Hepatocyte (in vitro differentiated cells): ENCODE results near the gene TMEM165. TPM values are rescaled to one million over a fixed set of nuclear protein-coding genes. Genes with fewer than 3 reads are reported as not detected.

Source experiments
- DNase-seq: peaks from one replicate; pipeline ENCODE4 v3.0.0-alpha.2; 2016; ENCODE audit warnings: low spot score
- H2AFZ ChIP-seq: fragments of 200-600 bp; sonication (generic); 2 replicates; pipeline ENCODE4 v1.6.0; 2016; ENCODE audit warnings: antibody characterized with exemption, mild to moderate bottlenecking
- H3K27ac ChIP-seq: fragments of 200-600 bp; sonication (generic); 2 replicates; pipeline ENCODE4 v1.5.1; 2016; ENCODE audit warnings: mild to moderate bottlenecking
- H3K27me3 ChIP-seq: fragments of 200-600 bp; sonication (generic); 2 replicates; pipeline ENCODE4 v1.6.1; 2016
- H3K36me3 ChIP-seq: fragments of 200-600 bp; sonication (generic); replicated peaks from 2 replicates; pipeline ENCODE4 v1.5.1; 2016; ENCODE audit warnings: low read depth; ENCODE audit not compliant: insufficient read depth
- H3K4me1 ChIP-seq: fragments of 200-600 bp; sonication (generic); 2 replicates; pipeline ENCODE4 v1.5.1; 2016; ENCODE audit warnings: mild to moderate bottlenecking, moderate library complexity; ENCODE audit not compliant: insufficient read depth
- H3K4me2 ChIP-seq: fragments of 200-600 bp; sonication (generic); 2 replicates; pipeline ENCODE4 v1.6.0; 2016
- H3K4me3 ChIP-seq: fragments of 200-600 bp; sonication (generic); 2 replicates; pipeline ENCODE4 v1.5.1; 2016; ENCODE audit warnings: mild to moderate bottlenecking
- H3K79me2 ChIP-seq: fragments of 200-600 bp; sonication (generic); 2 replicates; pipeline ENCODE4 v1.6.0; 2017; ENCODE audit warnings: mild to moderate bottlenecking
- H3K9me2 ChIP-seq: fragments of 200-600 bp; sonication (generic); replicated peaks from 2 replicates; pipeline ENCODE4 v1.6.0; 2017; ENCODE audit warnings: mild to moderate bottlenecking; ENCODE audit not compliant: insufficient read depth
- H3K9me3 ChIP-seq: fragments of 200-600 bp; sonication (generic); 2 replicates; pipeline ENCODE4 v1.5.1; 2016; ENCODE audit warnings: low read depth, mild to moderate bottlenecking
- H4K20me1 ChIP-seq: fragments of 200-600 bp; sonication (generic); 2 replicates; pipeline ENCODE4 v1.6.0; 2016; ENCODE audit warnings: mild to moderate bottlenecking; ENCODE audit not compliant: insufficient read depth, poor library complexity, severe bottlenecking
- EZH2 ChIP-seq: fragments of 200-600 bp; sonication (generic); IDR thresholded peaks from 2 replicates; pipeline ENCODE4 v1.6.1; 2016; ENCODE audit warnings: antibody characterized with exemption, mild to moderate bottlenecking, borderline replicate concordance
- EZH2phosphoT487 ChIP-seq: fragments of 200-600 bp; sonication (generic); IDR thresholded peaks from one replicate; pipeline ENCODE4 v1.6.1; 2018; ENCODE audit warnings: antibody characterized with exemption, mild to moderate bottlenecking, low read depth, moderate library complexity; ENCODE audit not compliant: unreplicated experiment, severe bottlenecking
- WGBS: methylation state at CpG from one replicate; pipeline ENCODE4 v1.1.6; 2016; ENCODE audit warnings: low lambda C conversion rate; ENCODE audit errors: missing lambda C conversion rate; 5-methylcytosine and 5-hydroxymethylcytosine counted together
- polyA plus RNA-seq: library from polyadenylated mRNA; unstranded; fragments of >200 nt; fragmentation: Nextera tagmentation; extraction: Ambion mirVana; gene quantifications from 2 replicates; pipeline ENCODE4 v1.2.1, GENCODE V29; 2016
- total RNA-seq: library from RNA; depleted of rRNA; stranded (reverse); fragments of >200 nt; gene quantifications from 2 replicates; pipeline ENCODE4 v1.2.3, GENCODE V29; 2014
- TF ChIP-seq, protein P1 (sequence below): fragments of 200-600 bp; sonication (generic); IDR thresholded peaks from 2 replicates; pipeline ENCODE4 v1.5.1; 2016; ENCODE audit warnings: antibody characterized with exemption, mild to moderate bottlenecking; ENCODE audit not compliant: poor library complexity

The TMEM165 gene
- total and polyA plus RNA-seq, 2 experiments from 2014 or later: 152 to 160 TPM

DNA sequence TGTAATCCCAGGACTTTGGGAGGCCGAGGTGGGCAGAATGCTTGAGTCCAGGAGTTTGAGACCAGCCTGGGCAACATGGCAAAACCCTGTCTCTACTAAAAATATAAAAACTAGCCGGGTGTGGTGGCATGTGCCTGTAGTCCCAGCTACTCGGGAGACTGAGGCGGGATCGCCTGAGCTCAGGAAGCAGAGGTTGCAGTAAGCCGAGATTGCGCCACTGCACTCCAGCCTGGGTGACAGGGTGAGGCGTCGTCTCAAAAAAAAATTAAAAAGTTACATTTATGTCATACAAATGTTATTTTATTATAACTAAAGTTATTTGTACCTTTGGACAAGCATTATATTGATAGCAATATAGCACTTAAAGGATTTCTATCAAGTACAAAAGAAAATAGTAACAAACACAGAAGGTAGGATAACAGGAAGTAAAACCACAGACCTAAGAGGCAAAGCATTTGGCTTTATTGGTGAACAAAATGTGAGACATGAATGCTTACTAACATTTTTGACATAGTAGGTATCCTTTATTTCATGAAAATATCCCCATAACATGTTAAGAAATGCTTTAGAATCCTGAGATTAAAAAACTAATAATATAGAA, 51.5 kb downstream of the TMEM165 start:
- 92% methylated on average over 9 of the region's 9 CpGs for WGBS
- Histone ChIP-seq H3K9me3 (no peaks in the 10 kb centered on the region), H3K27ac (no peak overlapping the region), H3K36me3 (no peaks in the 10 kb centered on the region), H3K4me3 (no peak overlapping the region), H3K4me1 (no peaks in the 10 kb centered on the region), H3K9me2 (no peaks in the 10 kb centered on the region), H3K4me2 (no peak overlapping the region), H4K20me1 (no peaks in the 10 kb centered on the region), H3K27me3 (no peaks in the 10 kb centered on the region), H3K79me2 (no peaks in the 10 kb centered on the region), H2AFZ (no peak overlapping the region)
- no peak for DNase-seq
- TF ChIP-seq EZH2 (no peak), EZH2phosphoT487 (no peak)
- TF ChIP-seq, protein P1, sequence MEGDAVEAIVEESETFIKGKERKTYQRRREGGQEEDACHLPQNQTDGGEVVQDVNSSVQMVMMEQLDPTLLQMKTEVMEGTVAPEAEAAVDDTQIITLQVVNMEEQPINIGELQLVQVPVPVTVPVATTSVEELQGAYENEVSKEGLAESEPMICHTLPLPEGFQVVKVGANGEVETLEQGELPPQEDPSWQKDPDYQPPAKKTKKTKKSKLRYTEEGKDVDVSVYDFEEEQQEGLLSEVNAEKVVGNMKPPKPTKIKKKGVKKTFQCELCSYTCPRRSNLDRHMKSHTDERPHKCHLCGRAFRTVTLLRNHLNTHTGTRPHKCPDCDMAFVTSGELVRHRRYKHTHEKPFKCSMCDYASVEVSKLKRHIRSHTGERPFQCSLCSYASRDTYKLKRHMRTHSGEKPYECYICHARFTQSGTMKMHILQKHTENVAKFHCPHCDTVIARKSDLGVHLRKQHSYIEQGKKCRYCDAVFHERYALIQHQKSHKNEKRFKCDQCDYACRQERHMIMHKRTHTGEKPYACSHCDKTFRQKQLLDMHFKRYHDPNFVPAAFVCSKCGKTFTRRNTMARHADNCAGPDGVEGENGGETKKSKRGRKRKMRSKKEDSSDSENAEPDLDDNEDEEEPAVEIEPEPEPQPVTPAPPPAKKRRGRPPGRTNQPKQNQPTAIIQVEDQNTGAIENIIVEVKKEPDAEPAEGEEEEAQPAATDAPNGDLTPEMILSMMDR: no peak

DNA sequence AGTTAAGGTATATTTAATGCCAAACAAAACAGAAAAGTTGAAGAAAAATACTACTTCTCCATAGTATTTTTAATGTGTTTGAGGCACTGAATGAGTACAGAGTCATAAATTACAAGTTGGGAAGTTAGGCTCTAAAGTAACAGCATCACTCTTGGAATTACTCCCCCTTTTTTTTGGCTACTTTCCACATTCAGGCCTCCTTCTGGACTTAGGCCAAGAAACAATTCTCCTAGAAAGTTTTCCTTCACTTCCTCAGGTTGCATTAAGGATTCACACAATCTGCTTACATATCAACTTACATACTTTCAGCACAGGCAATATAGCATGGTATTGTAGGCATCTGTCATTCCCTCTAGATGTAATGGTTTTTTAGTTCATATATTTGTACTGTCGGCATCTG, 52.1 kb downstream of the TMEM165 start:
- Histone ChIP-seq H3K36me3 (no peaks in the 10 kb centered on the region), H3K4me1 (no peaks in the 10 kb centered on the region), H3K4me2 (no peak overlapping the region), H3K27me3 (no peaks in the 10 kb centered on the region), H4K20me1 (no peaks in the 10 kb centered on the region), H2AFZ (no peak overlapping the region), H3K9me2 (no peaks in the 10 kb centered on the region), H3K4me3 (no peak overlapping the region), H3K9me3 (no peaks in the 10 kb centered on the region), H3K79me2 (no peaks in the 10 kb centered on the region), H3K27ac (no peak overlapping the region)
- TF ChIP-seq, protein P1: no peak
- TF ChIP-seq EZH2phosphoT487 (no peak), EZH2 (no peak)
- no peak for DNase-seq
- WGBS: 70% methylated on average over 1 of the region's 1 CpG

DNA sequence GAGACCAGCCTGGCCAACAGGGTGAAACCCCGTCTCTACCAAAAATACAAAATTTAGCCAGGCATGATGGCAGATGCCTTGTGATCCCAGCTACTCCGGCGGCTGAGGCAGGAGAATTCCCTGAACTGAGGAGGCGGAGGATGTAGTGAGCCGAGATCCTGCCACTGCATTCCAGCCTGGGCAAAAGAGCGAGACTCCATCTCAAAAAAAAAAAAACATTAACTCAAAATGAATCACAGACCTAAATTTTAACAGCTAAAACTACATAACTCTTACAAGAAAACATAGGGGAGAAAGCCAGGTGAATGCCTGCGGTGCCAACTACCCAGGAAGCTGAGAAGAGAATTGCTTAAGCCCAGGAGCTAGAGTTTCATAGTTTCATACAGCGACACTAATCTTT, 54.8 kb downstream of the TMEM165 start:
- Histone ChIP-seq H3K9me3 (no peaks in the 10 kb centered on the region), H3K4me3 (no peak overlapping the region), H2AFZ (no peak overlapping the region), H3K9me2 (no peaks in the 10 kb centered on the region), H3K4me2 (no peak overlapping the region), H3K27me3 (no peaks in the 10 kb centered on the region), H3K4me1 (no peaks in the 10 kb centered on the region), H3K79me2 (no peaks in the 10 kb centered on the region), H3K36me3 (no peaks in the 10 kb centered on the region), H4K20me1 (no peaks in the 10 kb centered on the region), H3K27ac (no peak overlapping the region)
- 88% methylated on average over 8 of the region's 8 CpGs for WGBS
- no peak for DNase-seq
- TF ChIP-seq EZH2 (no peak), EZH2phosphoT487 (no peak)
- TF ChIP-seq, protein P1: no peak

DNA sequence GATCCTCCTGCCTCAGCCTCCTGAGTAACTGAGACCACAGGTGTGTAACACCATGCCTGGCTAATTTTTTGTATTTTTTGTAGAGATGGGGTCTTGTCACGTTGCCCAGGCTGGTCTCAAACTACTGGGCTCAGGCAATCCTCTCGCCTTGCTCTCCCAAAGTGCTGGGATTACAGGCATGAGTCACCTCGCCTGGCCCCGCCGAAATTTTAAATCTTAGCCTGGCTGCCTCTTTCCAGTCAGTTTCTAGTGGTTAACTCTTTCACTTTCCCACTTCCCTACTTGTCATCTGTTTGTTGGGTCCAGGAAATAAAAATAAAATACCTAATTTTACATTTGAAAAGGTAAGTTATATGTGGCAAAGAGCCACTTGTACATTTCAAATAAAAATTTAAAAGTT, 62.4 kb downstream of the TMEM165 start:
- H3K4me3 ChIP-seq: no peak overlapping the region
- DNase-seq: no peak
- no peak overlapping the region for H2AFZ ChIP-seq
- H3K9me2 ChIP-seq: no peaks in the 10 kb centered on the region
- H3K9me3 ChIP-seq: no peaks in the 10 kb centered on the region
- no peaks in the 10 kb centered on the region for H3K79me2 ChIP-seq
- H3K27me3 ChIP-seq: no peaks in the 10 kb centered on the region
- no peaks in the 10 kb centered on the region for H4K20me1 ChIP-seq
- H3K36me3 ChIP-seq: no peaks in the 10 kb centered on the region
- no peak overlapping the region for H3K27ac ChIP-seq
- TF ChIP-seq EZH2 (no peak), EZH2phosphoT487 (no peak)
- TF ChIP-seq, protein P1: no peak
- H3K4me2 ChIP-seq: no peak overlapping the region
- WGBS: 72% methylated on average over 5 of the region's 5 CpGs
- H3K4me1 ChIP-seq: no peaks in the 10 kb centered on the region
